Effector memory CD4-positive, alpha-beta T cell (primary cell): ENCODE results near the gene CSF2RB.

Experiments used
- DNase-seq, 3 donors: peaks; one replicate each; pipeline ENCODE4 v3.0.0-alpha.2; 2020
- H3K27ac ChIP-seq: 2 replicates; pipeline ENCODE4 v1.7.0; 2013; ENCODE audit warnings: mild to moderate bottlenecking, low read length, moderate library complexity; ENCODE audit not compliant: insufficient read depth, poor library complexity, severe bottlenecking
- H3K27me3 ChIP-seq: replicated peaks from 2 replicates; pipeline ENCODE4 v1.7.0; 2013; ENCODE audit warnings: mild to moderate bottlenecking, low read length; ENCODE audit not compliant: insufficient read depth, control insufficient read depth, poor library complexity, severe bottlenecking
- H3K36me3 ChIP-seq: 2 replicates; pipeline ENCODE4 v1.7.0; 2013; ENCODE audit warnings: mild to moderate bottlenecking, low read length, moderate library complexity; ENCODE audit not compliant: control insufficient read depth, insufficient read depth
- H3K4me1 ChIP-seq: 2 replicates; pipeline ENCODE4 v1.7.0; 2013; ENCODE audit warnings: low read length, mild to moderate bottlenecking; ENCODE audit not compliant: control insufficient read depth, insufficient read depth, poor library complexity, severe bottlenecking
- H3K4me3 ChIP-seq: 2 replicates; pipeline ENCODE4 v1.7.0; 2013; ENCODE audit warnings: low read length, low read depth, mild to moderate bottlenecking; ENCODE audit not compliant: insufficient read depth, poor library complexity, severe bottlenecking
- H3K9me3 ChIP-seq: 2 replicates; pipeline ENCODE4 v1.7.0; 2013; ENCODE audit warnings: mild to moderate bottlenecking, low read length, moderate library complexity; ENCODE audit not compliant: control insufficient read depth

The CSF2RB gene

DNA sequence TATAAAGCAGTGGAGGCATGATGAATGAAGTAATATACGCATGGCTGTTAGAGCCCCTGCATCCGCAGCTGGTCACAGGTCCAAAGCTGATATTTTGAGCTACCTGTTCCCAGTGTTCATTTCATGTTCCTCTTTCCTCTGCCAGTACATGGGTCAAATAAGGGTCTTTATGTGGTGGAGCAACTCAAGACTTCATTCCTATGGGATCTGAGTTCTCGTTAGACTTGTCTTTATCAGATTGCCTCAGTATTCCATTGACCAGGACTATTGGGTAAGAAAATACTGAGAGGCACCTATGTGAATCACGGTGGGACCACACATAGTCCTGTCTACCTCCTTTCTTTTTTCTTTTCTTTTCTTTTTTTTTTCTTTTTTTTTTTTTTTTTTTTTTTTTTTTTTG lies 27.4 kb upstream of the CSF2RB start:
- no peak overlapping the region for H3K27ac ChIP-seq
- no peak overlapping the region for H3K4me3 ChIP-seq
- no peaks in the 10 kb centered on the region for H3K36me3 ChIP-seq
- no peaks in the 10 kb centered on the region for H3K27me3 ChIP-seq
- DNase-seq, result no peak
- H3K4me1 ChIP-seq, result no peaks in the 10 kb centered on the region
- peaks cover 4% of the 10 kb centered on the region for H3K9me3 ChIP-seq

GRCh38 chr22:36887162-36887561 lies 26.3 kb upstream of the CSF2RB start:
- Histone ChIP-seq H3K27me3 (no peaks in the 10 kb centered on the region), H3K9me3 (no peaks in the 10 kb centered on the region), H3K4me3 (no peak overlapping the region), H3K36me3 (no peaks in the 10 kb centered on the region), H3K4me1 (no peaks in the 10 kb centered on the region), H3K27ac (no peak overlapping the region)
- DNase-seq, result no peak

- Histone ChIP-seq H3K4me1 (no peaks in the 10 kb centered on the region), H3K36me3 (no peaks in the 10 kb centered on the region), H3K4me3 (no peak overlapping the region), H3K9me3 (no peaks in the 10 kb centered on the region), H3K27me3 (no peaks in the 10 kb centered on the region), H3K27ac (no peak overlapping the region)
- DNase-seq, result no peak
Observed at GRCh38 chr22:36891646-36892045, 21.8 kb upstream of the CSF2RB start.

DNA sequence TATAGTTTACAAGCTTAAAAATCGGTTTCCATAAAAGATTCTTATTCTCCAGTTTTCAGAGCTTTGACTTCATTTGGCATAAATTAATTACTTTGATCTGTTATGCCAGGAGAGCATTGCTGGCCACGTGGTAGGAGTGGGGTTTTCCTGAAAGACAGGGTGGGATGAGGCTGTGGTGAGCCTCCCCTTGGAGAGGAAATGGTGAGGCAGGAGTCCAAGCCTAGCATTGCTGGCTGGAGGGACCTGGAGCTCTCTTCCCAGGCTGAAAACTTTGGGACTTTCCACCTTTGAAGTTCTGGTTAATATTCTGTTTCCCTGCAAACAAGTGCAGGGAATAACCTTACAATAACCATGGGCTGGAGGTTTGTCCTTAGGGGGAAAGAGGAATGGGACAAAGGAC lies 21.1 kb upstream of the CSF2RB start:
- H3K36me3 ChIP-seq, result no peaks in the 10 kb centered on the region
- no peak overlapping the region for H3K27ac ChIP-seq
- H3K9me3 ChIP-seq, result no peaks in the 10 kb centered on the region
- H3K4me1 ChIP-seq, result no peaks in the 10 kb centered on the region
- no peak for DNase-seq
- no peak overlapping the region for H3K4me3 ChIP-seq
- H3K27me3 ChIP-seq, result no peaks in the 10 kb centered on the region

DNA sequence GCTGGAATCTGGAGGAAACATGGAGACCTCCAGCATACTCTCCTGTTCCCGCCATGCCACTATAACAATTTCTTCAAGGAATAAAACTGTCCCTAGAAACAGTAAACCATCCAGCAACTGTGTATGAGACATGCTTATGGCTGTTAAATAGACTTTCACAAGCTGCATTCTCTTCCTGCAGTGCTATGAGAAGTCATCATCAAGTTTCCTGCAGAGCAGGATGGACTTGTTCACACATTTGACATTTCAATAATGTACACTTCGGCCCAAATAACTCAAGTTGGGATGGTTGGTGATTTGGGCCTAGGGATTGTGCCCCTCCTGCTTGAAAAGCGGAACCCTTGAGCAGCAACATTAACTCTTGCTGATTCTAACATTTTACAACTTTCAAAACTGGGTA lies 20.2 kb upstream of the CSF2RB start:
- no peaks in the 10 kb centered on the region for H3K27me3 ChIP-seq
- no peaks in the 10 kb centered on the region for H3K9me3 ChIP-seq
- H3K27ac ChIP-seq, result no peak overlapping the region
- no peaks in the 10 kb centered on the region for H3K36me3 ChIP-seq
- no peak for DNase-seq
- H3K4me1 ChIP-seq, result no peaks in the 10 kb centered on the region
- H3K4me3 ChIP-seq, result no peak overlapping the region

GRCh38 chr22:36894266-36894665 lies 19.2 kb upstream of the CSF2RB start:
- no peak overlapping the region for H3K27ac ChIP-seq
- no peak overlapping the region for H3K4me3 ChIP-seq
- DNase-seq, result no peak
- H3K9me3 ChIP-seq, result no peaks in the 10 kb centered on the region
- no peaks in the 10 kb centered on the region for H3K36me3 ChIP-seq
- H3K27me3 ChIP-seq, result no peaks in the 10 kb centered on the region
- H3K4me1 ChIP-seq, result no peaks in the 10 kb centered on the region

- no peaks in the 10 kb centered on the region for H3K36me3 ChIP-seq
- no peak overlapping the region for H3K27ac ChIP-seq
- no peaks in the 10 kb centered on the region for H3K4me1 ChIP-seq
- no peak overlapping the region for H3K4me3 ChIP-seq
- H3K9me3 ChIP-seq, result no peaks in the 10 kb centered on the region
- no peak for DNase-seq
- no peaks in the 10 kb centered on the region for H3K27me3 ChIP-seq
Observed at GRCh38 chr22:36897611-36898010, 15.8 kb upstream of the CSF2RB start.

GRCh38 chr22:36898690-36899089 lies 14.7 kb upstream of the CSF2RB start:
- Histone ChIP-seq H3K36me3 (no peaks in the 10 kb centered on the region), H3K4me3 (no peak overlapping the region), H3K27ac (no peak overlapping the region), H3K9me3 (no peaks in the 10 kb centered on the region), H3K4me1 (no peaks in the 10 kb centered on the region), H3K27me3 (no peaks in the 10 kb centered on the region)
- no peak for DNase-seq

DNA sequence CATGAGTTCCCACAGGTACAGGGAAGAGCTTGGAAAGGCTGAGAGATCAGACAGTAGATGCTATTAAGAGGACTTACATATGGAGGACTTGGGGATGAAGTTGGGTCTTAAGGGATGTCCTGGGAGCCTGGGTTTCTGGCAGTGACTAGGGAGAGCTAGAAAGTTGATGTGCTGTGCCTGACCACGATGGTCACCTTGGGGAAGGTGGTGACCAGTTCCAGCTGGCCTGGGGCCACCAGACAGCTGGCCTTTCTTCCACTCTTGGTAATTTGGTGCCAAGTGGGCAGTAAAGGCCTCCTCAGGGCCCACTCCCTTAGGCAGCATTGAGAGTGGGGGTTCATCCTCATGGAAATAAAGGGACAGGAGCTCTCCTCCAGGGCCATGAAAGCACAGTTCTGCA lies 13.9 kb upstream of the CSF2RB start:
- no peak for DNase-seq
- Histone ChIP-seq H3K27ac (no peak overlapping the region), H3K4me1 (no peaks in the 10 kb centered on the region), H3K4me3 (no peak overlapping the region), H3K9me3 (no peaks in the 10 kb centered on the region), H3K36me3 (no peaks in the 10 kb centered on the region), H3K27me3 (peaks cover under 1% of the 10 kb centered on the region)

DNA sequence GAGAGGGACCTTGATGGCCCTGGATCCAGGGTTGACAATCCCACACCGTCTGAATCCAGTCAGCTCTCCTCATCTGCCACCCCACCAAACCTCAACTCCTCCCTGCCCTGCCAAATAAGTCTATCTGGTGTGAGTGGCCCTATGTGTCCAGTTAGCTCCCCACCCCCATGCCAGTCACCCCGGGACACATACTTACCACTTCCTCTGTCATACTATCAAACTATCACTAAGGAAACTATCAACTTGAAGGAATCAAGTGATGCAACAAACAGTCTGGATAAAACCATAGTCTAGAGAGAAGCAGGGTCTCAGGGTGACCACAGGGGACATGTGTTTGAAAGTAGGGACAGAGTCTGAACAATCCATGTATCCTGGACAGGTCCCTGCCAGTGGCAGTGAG lies 13.2 kb upstream of the CSF2RB start:
- Histone ChIP-seq H3K36me3 (no peaks in the 10 kb centered on the region), H3K27me3 (peaks cover 4% of the 10 kb centered on the region), H3K4me1 (no peaks in the 10 kb centered on the region), H3K27ac (no peak overlapping the region), H3K9me3 (no peaks in the 10 kb centered on the region), H3K4me3 (no peak overlapping the region)
- no peak for DNase-seq

DNA sequence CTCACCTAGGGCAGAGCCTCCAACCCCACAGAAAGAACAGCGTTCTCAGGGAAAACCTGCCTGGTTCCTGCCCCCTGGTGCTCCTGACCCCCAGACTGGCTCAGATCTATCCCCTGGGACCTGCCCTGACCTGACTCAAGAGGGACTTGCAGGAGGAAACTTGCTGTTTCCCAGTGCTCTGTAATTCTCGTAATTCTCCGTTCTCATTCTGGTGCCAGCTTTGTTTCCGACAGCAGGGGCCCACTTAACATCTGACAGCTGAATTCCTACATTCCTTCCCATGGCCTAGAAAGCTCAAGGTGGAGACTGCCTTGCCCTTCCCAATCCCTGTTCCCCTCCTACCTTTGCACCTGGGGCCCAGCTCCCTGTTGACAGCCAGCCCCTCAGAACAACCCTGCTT lies 12.5 kb upstream of the CSF2RB start:
- Histone ChIP-seq H3K36me3 (no peaks in the 10 kb centered on the region), H3K27me3 (peaks cover 4% of the 10 kb centered on the region), H3K4me1 (no peaks in the 10 kb centered on the region), H3K27ac (no peak overlapping the region), H3K4me3 (no peak overlapping the region), H3K9me3 (no peaks in the 10 kb centered on the region)
- DNase-seq, result no peak
